SIG-M5 treated with dmso at 0.1 percent for 504 hours (cell line): ENCODE measurements around the gene SYP.
"Not testable (repeated sequence)": the region's sequence is repeated elsewhere in the genome, so short reads cannot be mapped to it uniquely, and the experiment has no call there.

Source experiments
- DNase-seq: peaks from one replicate; lab custom pipeline; 2025; ENCODE audit not compliant: unreplicated experiment; lab: John Stamatoyannopoulos, UW

SYP gene

GRCh38 chrX:49190821-49191573 is 9.0 kb downstream of the SYP start:
- DNase-seq: peak; percentile 100

- DNase-seq: no peak
Observed at GRCh38 chrX:49189606-49190005, 10.4 kb downstream of the SYP start.

- no peak for DNase-seq
Observed at GRCh38 chrX:49188468-49189076, 11.4 kb downstream of the SYP start.

- no peak for DNase-seq
Observed at GRCh38 chrX:49187526-49187925, 12.5 kb downstream of the SYP start.

- DNase-seq: no peak
Observed at GRCh38 chrX:49187028-49187394, 13.0 kb downstream of the SYP start.

GRCh38 chrX:49186125-49187027 is 13.6 kb downstream of the SYP start, which contains the start of gene PRICKLE3:
Gene PRICKLE3 (minus strand): TSS chrX:49186373. CDS start chrX:49186297, 76 bp downstream.
- DNase-seq: peak; percentile 60

GRCh38 chrX:49184294-49185281 is 15.4 kb downstream of the SYP start:
- DNase-seq: peak; percentile 44

GRCh38 chrX:49183701-49184281 is 16.2 kb downstream of the SYP start:
- DNase-seq: no peak

- DNase-seq: no peak
Observed at GRCh38 chrX:49179358-49179757, 20.6 kb downstream of the SYP start.

GRCh38 chrX:49178537-49178936 is 21.5 kb downstream of the SYP start:
- no peak for DNase-seq

- no peak for DNase-seq
Observed at GRCh38 chrX:49177873-49178480, 22.0 kb downstream of the SYP start.

- DNase-seq: no peak
Observed at GRCh38 chrX:49177338-49177833, 22.6 kb downstream of the SYP start.

- DNase-seq: peak; percentile 50
Observed at GRCh38 chrX:49176421-49177326, 23.3 kb downstream of the SYP start.

GRCh38 chrX:49175435-49176274 is 24.3 kb downstream of the SYP start:
- no peak for DNase-seq

GRCh38 chrX:49174723-49175122 is 25.3 kb downstream of the SYP start:
- DNase-seq: no peak

GRCh38 chrX:49173544-49173943 is 26.4 kb downstream of the SYP start:
- not testable (repeated sequence) for DNase-seq

GRCh38 chrX:49172280-49172780 is 27.7 kb downstream of the SYP start:
- peak; percentile 66 for DNase-seq
